A549 (cell line): ENCODE results near the gene RASSF9.

Experiments
- CEBPB ChIP-seq, 2 experiments: fragments of >200 bp in 1 of 2; sonication (Bioruptor Twin) in 1 of 2; formaldehyde crosslinking in 1 of 2; IDR thresholded peaks; 2 replicates each; pipeline ENCODE4 v1.6.1; 2012 to 2016
- CHD2 ChIP-seq: fragments of 150-350 bp; IDR thresholded peaks from 2 replicates; pipeline ENCODE4 v1.6.1; 2014; ENCODE audit warnings: low read length; ENCODE audit not compliant: partially characterized antibody
- EHMT2 ChIP-seq: fragments of 200-600 bp; sonication (generic); IDR thresholded peaks from 2 replicates; pipeline ENCODE4 v1.6.1; 2016; ENCODE audit warnings: antibody characterized with exemption, low read depth, mild to moderate bottlenecking, moderate library complexity
- KDM5A ChIP-seq: fragments of 200-600 bp; sonication (generic); IDR thresholded peaks from 2 replicates; pipeline ENCODE4 v1.6.1; 2016; ENCODE audit warnings: antibody characterized with exemption, mild to moderate bottlenecking
- MAFK ChIP-seq: fragments of 450-650 bp; IDR thresholded peaks from 2 replicates; pipeline ENCODE4 v1.6.1; 2014; ENCODE audit not compliant: partially characterized antibody
- POLR2A ChIP-seq: IDR thresholded peaks from 2 replicates; pipeline ENCODE4 v1.6.1; 2012; ENCODE audit warnings: mild to moderate bottlenecking, low read length
- RAD21 ChIP-seq, 2 experiments: fragments of >200 bp in 1 of 2; sonication (Bioruptor Twin) in 1 of 2; formaldehyde crosslinking in 1 of 2; IDR thresholded peaks in 1 of 2; conservative IDR thresholded peaks in 1 of 2; 2 replicates in 1 of 2; 3 replicates in 1 of 2; pipeline ENCODE4 v1.6.1; 2012 to 2018; ENCODE audit warnings: inconsistent platforms in 1 of 2
- RCOR1 ChIP-seq: fragments of 150-350 bp; IDR thresholded peaks from 2 replicates; pipeline ENCODE4 v1.6.1; 2014; ENCODE audit warnings: antibody characterized with exemption, low read length, low read depth
- REST ChIP-seq: fragments of 200-600 bp; sonication (generic); IDR thresholded peaks from 2 replicates; pipeline ENCODE4 v1.6.1; 2016; ENCODE audit warnings: antibody characterized with exemption, mild to moderate bottlenecking, moderate library complexity
- RFX5 ChIP-seq: fragments of 450-650 bp; IDR thresholded peaks from 2 replicates; pipeline ENCODE4 v1.7.1; 2014; ENCODE audit warnings: antibody characterized with exemption, mild to moderate bottlenecking, moderate library complexity
- RNF2 ChIP-seq: fragments of 200-600 bp; sonication (generic); IDR thresholded peaks from 2 replicates; pipeline ENCODE4 v1.6.1; 2016; ENCODE audit warnings: low read depth, mild to moderate bottlenecking, antibody characterized with exemption, moderate library complexity, borderline replicate concordance
- TF ChIP-seq, protein P1 (sequence below): fragments of >200 bp; sonication (Bioruptor Twin); formaldehyde crosslinking; IDR thresholded peaks from 3 replicates; pipeline ENCODE4 v1.5.1; 2016

DNA sequence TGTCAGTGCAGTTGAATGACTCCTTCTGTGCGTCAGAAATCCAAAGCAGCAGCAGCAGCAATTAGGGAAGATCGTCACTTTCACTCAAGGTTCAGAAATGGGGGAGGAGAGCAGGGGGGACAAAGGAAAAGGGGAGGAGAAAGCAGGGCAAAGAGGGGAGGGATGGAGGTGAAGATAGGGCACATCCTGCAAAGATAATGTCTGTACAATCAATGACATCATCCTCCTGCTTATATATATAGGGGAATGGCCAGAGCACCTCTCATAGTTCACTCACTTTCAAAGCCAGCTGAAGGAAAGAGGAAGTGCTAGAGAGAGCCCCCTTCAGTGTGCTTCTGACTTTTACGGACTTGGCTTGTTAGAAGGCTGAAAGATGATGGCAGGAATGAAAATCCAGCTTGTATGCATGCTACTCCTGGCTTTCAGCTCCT is 37.8 kb upstream of the RASSF9 start, which contains the start of gene NTS:
- TF ChIP-seq, protein P1, sequence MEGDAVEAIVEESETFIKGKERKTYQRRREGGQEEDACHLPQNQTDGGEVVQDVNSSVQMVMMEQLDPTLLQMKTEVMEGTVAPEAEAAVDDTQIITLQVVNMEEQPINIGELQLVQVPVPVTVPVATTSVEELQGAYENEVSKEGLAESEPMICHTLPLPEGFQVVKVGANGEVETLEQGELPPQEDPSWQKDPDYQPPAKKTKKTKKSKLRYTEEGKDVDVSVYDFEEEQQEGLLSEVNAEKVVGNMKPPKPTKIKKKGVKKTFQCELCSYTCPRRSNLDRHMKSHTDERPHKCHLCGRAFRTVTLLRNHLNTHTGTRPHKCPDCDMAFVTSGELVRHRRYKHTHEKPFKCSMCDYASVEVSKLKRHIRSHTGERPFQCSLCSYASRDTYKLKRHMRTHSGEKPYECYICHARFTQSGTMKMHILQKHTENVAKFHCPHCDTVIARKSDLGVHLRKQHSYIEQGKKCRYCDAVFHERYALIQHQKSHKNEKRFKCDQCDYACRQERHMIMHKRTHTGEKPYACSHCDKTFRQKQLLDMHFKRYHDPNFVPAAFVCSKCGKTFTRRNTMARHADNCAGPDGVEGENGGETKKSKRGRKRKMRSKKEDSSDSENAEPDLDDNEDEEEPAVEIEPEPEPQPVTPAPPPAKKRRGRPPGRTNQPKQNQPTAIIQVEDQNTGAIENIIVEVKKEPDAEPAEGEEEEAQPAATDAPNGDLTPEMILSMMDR, result no peak
- TF ChIP-seq CEBPB (IDR thresholded peaks at IDR 0.05) (no peak), RCOR1 (no peak), CHD2 (no peak), REST (no peak), KDM5A (no peak), RNF2 (no peak), RFX5 (no peak), POLR2A (no peak), EHMT2 (no peak), MAFK (no peak), RAD21 (conservative IDR thresholded peaks at IDR 0.05 in 1 of 2, IDR thresholded peaks at IDR 0.05 in 1 of 2) (no peak)
